ENCODE data around the gene MYH4.

The MYH4 gene

DNA sequence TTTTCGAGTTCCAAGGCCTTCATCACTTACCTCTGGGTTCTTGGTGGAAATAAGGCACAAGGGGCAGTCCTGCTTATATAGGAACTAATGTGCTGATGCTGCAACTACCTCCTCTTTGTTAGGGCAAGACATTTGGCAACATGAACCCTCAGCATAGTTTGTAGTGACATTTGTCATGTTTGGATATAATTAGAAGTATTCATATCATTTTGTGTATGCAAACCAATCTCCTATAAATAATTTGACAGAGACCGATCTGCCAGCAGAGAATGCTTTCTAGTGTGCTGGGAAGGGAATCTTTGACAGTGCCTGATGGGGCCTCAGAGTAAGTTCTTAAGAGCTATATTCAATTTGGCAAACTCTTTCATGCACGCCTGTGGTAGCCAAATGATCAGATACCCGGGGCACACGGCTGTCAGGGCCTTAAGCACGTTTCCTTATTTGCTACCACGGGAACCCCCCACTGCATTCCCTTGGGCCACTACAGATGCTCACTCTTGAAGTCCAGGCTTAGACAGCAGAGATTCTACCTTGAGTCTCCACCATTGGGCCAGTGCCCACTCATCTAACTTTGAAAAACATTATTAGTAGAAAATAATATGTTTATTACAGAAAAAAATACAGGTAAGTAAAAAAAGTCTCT, 47.3 kb downstream of the MYH4 start, which contains the start of gene MYH8:
TSS of gene MYH8 (minus strand) at position 51 of the 643 bp plus-strand sequence. CDS start 1,723 bp downstream, outside the sequence.
- DNase-seq (ENCODE audit: low read depth): no peak

DNA sequence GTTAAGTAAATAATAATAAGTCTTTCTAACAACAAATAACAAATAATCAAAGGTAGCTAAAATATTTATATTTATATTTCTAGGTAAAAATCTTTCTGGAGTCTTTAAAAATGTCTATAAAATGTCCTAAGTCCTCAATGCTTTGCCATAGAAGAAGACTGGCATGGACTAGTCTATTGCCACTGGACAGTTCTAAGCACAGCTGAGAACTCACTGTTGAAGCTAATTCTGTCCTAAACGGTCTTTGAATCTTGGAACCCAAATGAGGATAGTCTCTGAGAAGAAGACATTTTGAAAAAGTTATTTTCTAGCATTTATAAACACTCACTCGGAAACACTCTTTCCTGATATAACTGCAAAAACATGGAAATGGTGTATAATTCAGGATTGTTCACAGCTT, 48.1 kb downstream of the MYH4 start:
- no peak for DNase-seq (ENCODE audit: low read depth)

DNA sequence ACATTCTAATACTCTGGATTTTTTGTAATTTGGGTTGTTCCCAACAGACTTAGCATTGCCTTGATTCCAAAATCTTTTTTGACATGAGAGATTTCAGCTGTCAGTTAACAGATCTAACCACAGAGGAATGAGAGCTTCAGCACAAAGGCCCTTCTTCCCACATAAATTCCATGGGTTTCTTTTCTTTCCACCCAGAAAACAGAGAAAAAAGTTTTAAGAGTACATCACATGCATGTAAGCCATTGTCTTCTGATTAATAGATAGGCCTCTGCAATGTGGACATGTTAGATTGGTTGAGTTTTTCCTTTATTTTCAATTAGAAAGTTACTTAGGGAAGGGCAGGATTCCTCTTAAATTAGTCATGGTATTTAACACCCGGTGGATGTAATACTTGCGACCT, 48.5 kb downstream of the MYH4 start:
- no peak for DNase-seq (ENCODE audit: low read depth)

DNA sequence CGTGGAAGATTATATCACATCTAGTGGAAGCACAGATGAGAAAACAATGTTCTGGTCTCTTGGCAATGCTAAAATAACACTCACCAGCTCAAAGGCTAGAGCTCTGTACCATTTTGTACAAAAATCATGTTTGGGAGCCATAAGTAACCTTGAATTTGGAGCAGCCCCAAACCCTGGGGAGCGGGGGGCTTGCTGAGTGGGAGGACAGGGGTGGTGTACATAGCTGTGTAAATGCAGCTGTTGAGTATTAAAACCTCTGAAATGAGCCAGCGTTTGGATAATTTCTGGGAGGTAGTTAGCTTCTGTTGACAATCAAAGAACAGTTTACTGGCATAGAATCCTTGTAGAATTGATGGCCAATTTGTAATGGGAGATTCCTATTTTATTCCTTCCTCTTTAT, 51.9 kb downstream of the MYH4 start:
- no peak for DNase-seq (ENCODE audit: low read depth)

DNA sequence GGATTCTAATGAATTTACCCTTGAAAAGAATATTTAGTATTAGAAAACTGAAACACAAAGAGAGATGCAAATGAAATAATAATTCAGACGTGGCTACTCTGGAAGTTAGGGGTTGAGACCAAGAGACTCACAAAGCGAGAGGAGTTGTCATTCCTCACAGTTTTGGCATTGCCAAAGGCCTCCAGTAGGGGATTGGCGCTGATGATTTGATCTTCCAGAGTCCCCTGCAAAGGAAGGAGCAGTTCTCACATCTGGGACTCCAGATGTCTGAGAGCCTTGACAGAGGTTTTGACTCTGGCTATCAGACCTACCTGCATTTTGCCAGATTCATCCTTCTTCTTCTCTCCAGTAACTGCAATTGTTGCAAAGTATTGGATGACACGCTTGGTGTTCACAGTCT, 54.2 kb downstream of the MYH4 start:
- DNase-seq (ENCODE audit: low read depth): no peak

DNA sequence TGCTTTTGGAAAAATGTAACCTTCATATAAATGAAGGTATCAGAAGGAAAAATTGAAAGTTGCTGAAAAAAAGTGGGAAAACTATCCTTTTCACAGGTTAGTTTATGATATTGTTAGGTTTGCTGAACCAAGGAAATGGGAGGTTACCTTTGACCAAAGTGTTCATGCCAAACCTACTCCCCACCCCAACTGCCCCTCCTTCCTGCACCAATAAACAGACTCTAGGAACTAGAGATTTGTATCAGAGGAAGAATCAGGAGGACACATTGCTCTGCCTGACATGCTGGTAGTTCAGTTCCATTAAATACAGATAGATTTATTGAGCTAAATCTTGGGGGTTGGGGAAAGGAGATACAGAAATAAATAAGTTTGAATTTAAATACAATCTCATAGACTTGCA, 65.8 kb downstream of the MYH4 start:
- DNase-seq (ENCODE audit: low read depth): no peak

DNA sequence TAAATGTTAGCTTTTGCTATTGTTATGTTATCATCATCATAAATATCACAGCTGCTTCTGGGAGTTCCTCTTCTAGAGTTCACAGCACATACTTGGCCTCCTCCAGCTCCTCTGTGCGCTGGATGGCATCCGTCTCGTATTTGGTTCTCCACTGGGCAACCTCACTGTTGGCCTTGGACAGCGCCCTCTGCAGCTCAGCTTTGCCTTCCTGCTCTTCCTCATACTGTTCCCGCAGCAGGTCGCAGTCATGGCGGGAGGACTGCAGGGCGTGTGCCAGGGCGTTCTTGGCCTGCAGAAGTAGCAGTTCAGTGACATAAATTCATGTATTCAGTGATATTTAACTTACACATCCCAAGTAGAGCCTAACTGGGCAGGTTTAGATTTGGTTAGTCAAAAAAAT, 71.0 kb downstream of the MYH4 start:
- no peak for DNase-seq (ENCODE audit: low read depth)

DNA sequence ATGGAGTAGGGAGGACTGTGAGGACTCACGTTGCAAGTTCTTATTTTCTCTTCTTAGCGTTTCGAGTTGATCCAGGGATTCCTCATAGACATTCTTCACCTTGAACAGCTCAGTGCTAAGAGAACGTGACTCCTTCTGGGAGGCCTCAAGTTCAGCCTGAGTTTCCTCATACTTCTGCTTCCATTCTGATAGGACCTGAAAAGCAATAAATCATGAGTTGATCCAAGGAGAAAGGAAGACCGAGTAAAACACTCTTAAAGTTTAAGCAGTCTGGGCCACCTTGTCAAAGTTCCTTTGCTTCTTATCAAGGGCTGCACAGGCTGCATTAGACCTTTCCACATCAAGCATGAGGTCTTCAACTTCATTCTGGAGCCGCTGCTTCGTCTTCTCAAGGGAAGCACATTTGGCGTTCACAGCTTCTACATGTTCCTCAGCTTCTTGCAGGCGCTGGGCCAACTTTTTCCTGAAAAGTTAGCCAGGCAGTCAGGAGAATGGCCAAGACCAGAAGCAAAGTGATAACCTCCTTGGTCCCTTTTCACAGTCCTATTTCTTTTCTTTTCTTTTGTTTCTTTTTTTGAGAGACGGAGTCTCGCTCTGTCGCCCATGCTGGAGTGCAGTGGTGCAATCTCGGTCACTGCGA, 72.7 kb downstream of the MYH4 start:
- no peak for DNase-seq (ENCODE audit: low read depth)

DNA sequence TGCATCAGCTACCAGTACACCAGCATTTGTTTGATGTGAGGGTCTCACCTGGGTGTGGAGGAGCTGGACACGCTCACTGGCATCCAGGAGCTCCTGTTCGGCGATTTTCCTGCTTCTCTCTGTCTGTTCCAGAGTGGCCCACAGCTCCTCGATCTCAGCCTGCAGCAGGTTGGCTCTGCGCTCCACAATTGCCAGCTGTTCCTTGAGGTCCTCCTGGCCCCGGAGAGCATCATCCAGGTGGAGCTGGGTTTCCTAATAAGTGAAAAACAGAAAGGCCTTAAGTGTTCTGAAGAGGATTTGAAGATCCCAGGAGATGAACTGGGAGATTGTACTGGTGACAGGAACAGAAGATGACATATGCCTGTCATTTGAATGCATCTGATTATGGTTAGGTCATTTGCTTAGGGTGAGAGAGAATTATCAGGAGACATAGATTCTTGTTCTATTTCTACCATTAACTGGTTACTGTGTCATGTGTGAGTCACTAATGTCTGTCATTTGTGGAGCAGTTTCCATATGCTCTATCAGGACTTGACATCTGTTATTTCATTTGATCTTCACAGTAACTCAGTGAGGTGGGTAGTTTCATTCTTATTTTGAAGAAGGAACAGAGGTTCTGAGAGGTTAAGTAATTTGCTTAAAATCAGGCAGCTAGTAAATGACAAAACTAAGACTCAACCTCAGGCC, 75.0 kb downstream of the MYH4 start:
- no peak for DNase-seq (ENCODE audit: low read depth)
